ENCODE results near the gene HOXA10.

HOXA10 gene

GRCh38 chr7:27144781-27145164, 29.3 kb downstream of the HOXA10 start:
- no peak overlapping the region for H3K9ac ChIP-seq
- H4K20me1 ChIP-seq (ENCODE audit: insufficient read depth) = no peaks in the 10 kb centered on the region
- no peaks in the 10 kb centered on the region for H3K79me2 ChIP-seq (ENCODE audit: insufficient read depth, low read depth)
- H3K4me1 ChIP-seq (ENCODE audit: low read depth, poor library complexity, severe bottlenecking) = peaks cover 6% of the 10 kb centered on the region
- no peaks in the 10 kb centered on the region for H3K27me3 ChIP-seq (ENCODE audit: insufficient read depth, low read depth)
- H3K36me3 ChIP-seq (ENCODE audit: insufficient read depth) = no peaks in the 10 kb centered on the region
- no peak overlapping the region for H3K4me2 ChIP-seq
- H3K27ac ChIP-seq = no peak overlapping the region
- TF ChIP-seq, protein P1, sequence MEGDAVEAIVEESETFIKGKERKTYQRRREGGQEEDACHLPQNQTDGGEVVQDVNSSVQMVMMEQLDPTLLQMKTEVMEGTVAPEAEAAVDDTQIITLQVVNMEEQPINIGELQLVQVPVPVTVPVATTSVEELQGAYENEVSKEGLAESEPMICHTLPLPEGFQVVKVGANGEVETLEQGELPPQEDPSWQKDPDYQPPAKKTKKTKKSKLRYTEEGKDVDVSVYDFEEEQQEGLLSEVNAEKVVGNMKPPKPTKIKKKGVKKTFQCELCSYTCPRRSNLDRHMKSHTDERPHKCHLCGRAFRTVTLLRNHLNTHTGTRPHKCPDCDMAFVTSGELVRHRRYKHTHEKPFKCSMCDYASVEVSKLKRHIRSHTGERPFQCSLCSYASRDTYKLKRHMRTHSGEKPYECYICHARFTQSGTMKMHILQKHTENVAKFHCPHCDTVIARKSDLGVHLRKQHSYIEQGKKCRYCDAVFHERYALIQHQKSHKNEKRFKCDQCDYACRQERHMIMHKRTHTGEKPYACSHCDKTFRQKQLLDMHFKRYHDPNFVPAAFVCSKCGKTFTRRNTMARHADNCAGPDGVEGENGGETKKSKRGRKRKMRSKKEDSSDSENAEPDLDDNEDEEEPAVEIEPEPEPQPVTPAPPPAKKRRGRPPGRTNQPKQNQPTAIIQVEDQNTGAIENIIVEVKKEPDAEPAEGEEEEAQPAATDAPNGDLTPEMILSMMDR (conservative IDR thresholded peaks at IDR 0.05; ENCODE audit: low read depth, low read length) = no peak
- H3K4me3 ChIP-seq (IDR thresholded peaks at IDR 0.05; ENCODE audit: insufficient read depth, low read depth, low read length) = no peak overlapping the region
- H2AFZ ChIP-seq (ENCODE audit: low read depth) = no peak overlapping the region

DNA sequence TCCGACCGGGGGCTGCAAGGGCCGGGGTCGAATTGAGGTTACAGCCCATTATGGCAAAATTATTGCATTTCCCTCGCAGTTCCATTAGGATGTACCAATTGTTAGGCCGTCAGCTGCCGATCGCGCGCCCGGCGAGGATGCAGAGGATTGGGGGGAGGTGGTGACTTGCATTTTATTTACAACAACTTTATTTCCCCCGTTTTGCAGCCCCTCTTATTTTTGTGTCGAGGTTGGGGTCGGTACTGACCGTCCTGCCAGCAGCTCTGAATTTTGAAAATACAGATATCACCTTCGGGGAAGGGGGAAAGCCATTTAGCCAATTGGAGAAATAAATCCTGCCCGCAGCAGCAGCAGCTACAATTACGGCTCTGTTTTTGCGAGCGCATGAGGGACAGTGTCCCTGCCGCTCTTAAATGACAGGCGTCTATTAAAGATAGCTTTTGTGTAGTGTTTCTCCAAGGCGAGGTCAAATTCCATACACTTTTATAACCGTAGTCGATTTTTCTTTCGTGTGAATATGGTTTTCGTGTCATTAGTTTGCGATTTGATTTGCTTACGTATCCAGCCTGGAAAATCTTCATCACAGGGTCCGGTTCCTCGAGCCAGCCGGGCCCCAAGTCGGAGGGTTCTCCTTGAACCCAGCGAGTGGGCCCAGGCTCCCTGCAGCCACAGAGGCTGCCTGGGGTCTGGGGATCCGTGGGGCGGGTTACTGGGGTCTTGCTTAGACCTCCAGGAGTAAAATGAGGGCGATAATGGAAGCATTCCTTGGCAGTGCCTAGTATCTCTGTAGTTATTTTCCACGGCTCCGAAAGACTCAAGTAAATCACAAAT, 30.0 kb downstream of the HOXA10 start:
- H2AFZ ChIP-seq (ENCODE audit: low read depth) = peak overlapping the region; percentile 80

GRCh38 chr7:27143023-27143949, 30.8 kb downstream of the HOXA10 start, which contains the start of gene HOXA5:
Gene HOXA5 (minus strand): TSS chr7:27143681. CDS start chr7:27143607, 74 bp downstream.
- H3K27me3 ChIP-seq (ENCODE audit: insufficient read depth, low read depth) = no peaks in the 10 kb centered on the region
- H3K79me2 ChIP-seq (ENCODE audit: insufficient read depth, low read depth) = no peaks in the 10 kb centered on the region
- H3K9ac ChIP-seq = no peak within 1 kb of the TSS; the same call in 1 of the 2 replicates
- no peaks in the 10 kb centered on the region for H3K4me1 ChIP-seq (ENCODE audit: low read depth, poor library complexity, severe bottlenecking)
- H3K4me2 ChIP-seq = peak within 1 kb of the TSS; percentile 34
- H3K27ac ChIP-seq = no peak within 1 kb of the TSS
- no peaks in the 10 kb centered on the region for H4K20me1 ChIP-seq (ENCODE audit: insufficient read depth)
- peak within 1 kb of the TSS; percentile 80 for H2AFZ ChIP-seq (ENCODE audit: low read depth)
- TF ChIP-seq, protein P1 (conservative IDR thresholded peaks at IDR 0.05; ENCODE audit: low read depth, low read length) = peak; percentile 83
- H3K4me3 ChIP-seq (IDR thresholded peaks at IDR 0.05; ENCODE audit: insufficient read depth, low read depth, low read length) = no peak within 1 kb of the TSS
- no peaks in the 10 kb centered on the region for H3K36me3 ChIP-seq (ENCODE audit: insufficient read depth)

More for the DNA sequence above, 30.0 kb downstream of the HOXA10 start:
- no peaks in the 10 kb centered on the region for H3K27me3 ChIP-seq (ENCODE audit: insufficient read depth, low read depth)
- H3K9ac ChIP-seq = no peak overlapping the region
- peaks cover 1% of the 10 kb centered on the region for H3K4me1 ChIP-seq (ENCODE audit: low read depth, poor library complexity, severe bottlenecking)
- no peaks in the 10 kb centered on the region for H4K20me1 ChIP-seq (ENCODE audit: insufficient read depth)
- no peaks in the 10 kb centered on the region for H3K36me3 ChIP-seq (ENCODE audit: insufficient read depth)
- TF ChIP-seq, protein P1 (conservative IDR thresholded peaks at IDR 0.05; ENCODE audit: low read depth, low read length) = peak; percentile 36
- H3K4me3 ChIP-seq (IDR thresholded peaks at IDR 0.05; ENCODE audit: insufficient read depth, low read depth, low read length) = no peak overlapping the region
- no peak overlapping the region for H3K4me2 ChIP-seq
- H3K27ac ChIP-seq = no peak overlapping the region
- no peaks in the 10 kb centered on the region for H3K79me2 ChIP-seq (ENCODE audit: insufficient read depth, low read depth)

GRCh38 chr7:27142580-27143022, 31.5 kb downstream of the HOXA10 start:
- H3K27ac ChIP-seq = no peak overlapping the region
- H3K4me3 ChIP-seq (IDR thresholded peaks at IDR 0.05; ENCODE audit: insufficient read depth, low read depth, low read length) = no peak overlapping the region
- H3K9ac ChIP-seq = no peak overlapping the region; the same call in 1 of the 2 replicates
- no peaks in the 10 kb centered on the region for H4K20me1 ChIP-seq (ENCODE audit: insufficient read depth)
- H2AFZ ChIP-seq (ENCODE audit: low read depth) = peak overlapping the region; percentile 80
- no peaks in the 10 kb centered on the region for H3K4me1 ChIP-seq (ENCODE audit: low read depth, poor library complexity, severe bottlenecking)
- H3K27me3 ChIP-seq (ENCODE audit: insufficient read depth, low read depth) = no peaks in the 10 kb centered on the region
- H3K79me2 ChIP-seq (ENCODE audit: insufficient read depth, low read depth) = no peaks in the 10 kb centered on the region
- peak overlapping the region; percentile 34; the same call in 1 of the 2 replicates for H3K4me2 ChIP-seq
- H3K36me3 ChIP-seq (ENCODE audit: insufficient read depth) = no peaks in the 10 kb centered on the region
- TF ChIP-seq, protein P1 (conservative IDR thresholded peaks at IDR 0.05; ENCODE audit: low read depth, low read length) = no peak
